Ovary (tissue), 9 donors: Measurements from ENCODE around the gene EML2. TPM values are rescaled to one million over a fixed set of nuclear protein-coding genes. Genes with fewer than 3 reads are reported as not detected.

ENCODE experiments used
- DNase-seq, 5 donors: peaks; one replicate each; pipeline ENCODE4 v3.0.0-alpha.2; 2019 to 2020
- H3K27ac ChIP-seq, 2 donors: fragments of 200-600 bp; one replicate each; pipeline versions ENCODE4 v1.5.1 to v1.8.0; 2019 to 2022
- H3K27me3 ChIP-seq: fragments of 200-600 bp; one replicate; pipeline ENCODE4 v1.8.0; 2022
- H3K36me3 ChIP-seq: fragments of 200-600 bp; sonication (generic); one replicate; pipeline ENCODE4 v1.5.1; 2019
- H3K4me1 ChIP-seq: one replicate; pipeline ENCODE4 v1.8.1; 2013; ENCODE audit warnings: mild to moderate bottlenecking, moderate library complexity; ENCODE audit not compliant: insufficient read depth
- H3K4me3 ChIP-seq: fragments of 200-600 bp; sonication (generic); one replicate; pipeline ENCODE4 v1.5.1; 2017
- H3K9me3 ChIP-seq, 2 donors: fragments of 200-600 bp in 1 of 2; sonication (generic) in 1 of 2; one replicate each; pipeline versions ENCODE4 v1.5.1 to v1.8.1; 2013 to 2019; ENCODE audit warnings: mild to moderate bottlenecking in 1 of 2, moderate library complexity in 1 of 2
- EP300 ChIP-seq: sonication (generic); formaldehyde crosslinking; IDR thresholded peaks from one replicate; pipeline ENCODE4 v1.6.1; 2017; ENCODE audit warnings: antibody characterized with exemption
- POLR2A ChIP-seq: fragments of 450-650 bp; IDR thresholded peaks from one replicate; pipeline ENCODE4 v1.6.1; 2017; ENCODE audit warnings: antibody characterized with exemption, mild to moderate bottlenecking, moderate library complexity
- WGBS, 3 donors: extraction: QIAGEN DNeasy Blood & Tissue Kit in 1 of 3; methylation state at CpG; one replicate each; pipeline versions ENCODE4 v1.1.5 to v1.1.7; 2013 to 2017; 5-methylcytosine and 5-hydroxymethylcytosine counted together
- intact Hi-C, 4 donors: fragments of 100-400 bp; cut with DNase I; formaldehyde crosslinking; loops; one replicate each; pipeline versions ENCODE4 v1.11.0 to v1.15.1; 2022 to 2023
- polyA plus RNA-seq, 2 donors: library from polyadenylated mRNA; stranded (reverse); fragments of 200-250 nt in 1 of 2; fragments of 350-450 nt in 1 of 2; fragmentation: Illumina TruSeq in 1 of 2; extraction: RNeasy Lipid Tissue Mini Kit (QIAGEN cat#74804) in 1 of 2; gene quantifications; one replicate each; pipeline ENCODE4 v1.2.3, GENCODE V29; 2013 to 2014
- total RNA-seq, 7 donors: library from RNA; depleted of rRNA in 2 of 7; stranded (reverse); fragments of >200 nt in 2 of 7; fragmentation: NEBNext Ultra II Directional in 3 of 7; extraction: Animal tissue kit (Norgen Biotek cat#: 25700) in 3 of 7; gene quantifications; one replicate each; pipeline versions ENCODE4 v1.1.0 to v1.2.4, GENCODE V29; 2016 to 2023
- TF ChIP-seq, protein P1 (sequence below), 3 donors: fragments of 450-650 bp in 2 of 3; fragments of 200-600 bp in 1 of 3; IDR thresholded peaks; one replicate each; pipeline versions ENCODE4 v1.5.1 to v1.8.0; 2016 to 2022; ENCODE audit warnings: antibody characterized with exemption in 3 of 3, mild to moderate bottlenecking in 1 of 3
- donor health status: DM: no; HTN: no; CAD: no; lungs with moderate emphysema.
- donor health status: DM: no; HTN: no; CAD: no.
- donor health status: Bipolar disorder and iron deficiency.
- donor health status: DM: yes; HTN: yes; CAD: no.
- donor health status: DM: no; HTN: no; CAD: no.
- donor health status: DM: yes; HTN: yes; CAD: no.

The EML2 gene
- total and polyA plus RNA-seq, 9 donors = 9.9 to 25.0 (median 14.4) TPM

DNA sequence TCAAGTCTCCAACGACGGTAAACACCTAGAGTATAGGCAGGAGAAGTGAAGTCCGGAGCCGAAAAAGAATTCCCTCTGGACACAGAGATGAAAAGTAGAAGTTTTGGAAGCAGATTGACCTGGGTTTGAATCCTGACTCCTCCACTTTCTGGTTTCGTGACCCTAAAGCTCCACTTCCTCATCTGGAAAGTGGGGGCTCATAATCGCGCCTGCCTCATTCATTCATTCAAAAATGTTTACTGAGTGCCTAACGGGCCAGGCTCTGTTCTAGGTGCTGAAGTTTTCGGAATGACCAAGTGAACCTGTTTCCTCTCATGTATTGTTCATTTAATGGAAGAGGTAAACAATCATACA, 7.1 kb upstream of the EML2 start:
- no peak overlapping the region for H3K4me3 ChIP-seq
- WGBS, 3 donors = 8 to 9% (median 8%) methylated on average over 9 of the region's 9 CpGs
- intact Hi-C loops = loop anchor here in 1 of 4 donors (10.0 kb wide), 1 partner anchor 212 kb away; no protein-coding TSS in a partner anchor
- H3K36me3 ChIP-seq = no peaks in the 10 kb centered on the region
- H3K4me1 ChIP-seq = peaks cover 4% of the 10 kb centered on the region
- TF ChIP-seq EP300 = no peak
- TF ChIP-seq, protein P1, sequence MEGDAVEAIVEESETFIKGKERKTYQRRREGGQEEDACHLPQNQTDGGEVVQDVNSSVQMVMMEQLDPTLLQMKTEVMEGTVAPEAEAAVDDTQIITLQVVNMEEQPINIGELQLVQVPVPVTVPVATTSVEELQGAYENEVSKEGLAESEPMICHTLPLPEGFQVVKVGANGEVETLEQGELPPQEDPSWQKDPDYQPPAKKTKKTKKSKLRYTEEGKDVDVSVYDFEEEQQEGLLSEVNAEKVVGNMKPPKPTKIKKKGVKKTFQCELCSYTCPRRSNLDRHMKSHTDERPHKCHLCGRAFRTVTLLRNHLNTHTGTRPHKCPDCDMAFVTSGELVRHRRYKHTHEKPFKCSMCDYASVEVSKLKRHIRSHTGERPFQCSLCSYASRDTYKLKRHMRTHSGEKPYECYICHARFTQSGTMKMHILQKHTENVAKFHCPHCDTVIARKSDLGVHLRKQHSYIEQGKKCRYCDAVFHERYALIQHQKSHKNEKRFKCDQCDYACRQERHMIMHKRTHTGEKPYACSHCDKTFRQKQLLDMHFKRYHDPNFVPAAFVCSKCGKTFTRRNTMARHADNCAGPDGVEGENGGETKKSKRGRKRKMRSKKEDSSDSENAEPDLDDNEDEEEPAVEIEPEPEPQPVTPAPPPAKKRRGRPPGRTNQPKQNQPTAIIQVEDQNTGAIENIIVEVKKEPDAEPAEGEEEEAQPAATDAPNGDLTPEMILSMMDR (IDR thresholded peaks at IDR 0.05) = no peak
- TF ChIP-seq POLR2A = no peak
- no peaks in the 10 kb centered on the region for H3K9me3 ChIP-seq
- H3K27me3 ChIP-seq = peaks cover 3% of the 10 kb centered on the region
- no peak for DNase-seq
- H3K27ac ChIP-seq = no peak overlapping the region

DNA sequence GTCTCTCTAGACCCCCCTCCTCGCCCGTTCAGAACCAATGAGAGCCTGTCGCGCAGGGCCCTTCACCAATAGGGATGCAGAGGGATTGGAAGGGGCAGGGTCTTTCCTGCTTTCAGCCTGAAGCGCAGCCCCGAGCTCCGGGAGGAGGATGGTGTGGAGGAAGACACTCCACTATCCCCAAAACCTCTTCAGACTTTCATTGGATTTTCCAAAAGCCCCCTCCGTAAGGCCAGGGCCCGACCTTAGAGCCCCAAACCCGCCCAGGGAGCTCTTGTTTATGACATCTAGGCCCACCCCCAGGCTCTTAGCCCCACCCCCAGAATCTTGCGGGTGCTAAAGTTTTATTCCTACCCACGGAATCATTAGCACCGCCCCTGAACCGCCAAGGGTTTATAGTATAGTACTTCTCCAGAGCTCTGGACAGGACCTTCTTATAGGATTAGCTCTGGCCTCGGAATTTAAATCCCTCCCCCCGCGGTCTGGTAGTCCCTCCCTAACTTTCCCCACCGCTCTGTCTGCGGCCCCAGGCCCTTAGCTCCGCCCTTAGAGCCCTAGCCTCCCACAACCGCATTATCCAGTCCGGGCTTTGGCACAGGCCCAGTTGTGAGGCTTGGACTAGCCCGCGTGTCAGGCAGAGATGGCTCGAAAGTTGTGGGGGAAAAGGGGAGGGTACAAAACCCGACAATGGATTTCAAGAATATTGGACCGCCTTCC, 6.6 kb upstream of the EML2 start:
- WGBS, 3 donors = 1% methylated on average over 27 of the region's 27 CpGs
- peak in 4 of 5 donors; percentile 31 to 60 (median 41) for DNase-seq
- Histone ChIP-seq H3K27ac (no peak overlapping the region), H3K27me3 (peaks cover 3% of the 10 kb centered on the region), H3K36me3 (no peaks in the 10 kb centered on the region), H3K9me3 (no peaks in the 10 kb centered on the region), H3K4me3 (peak overlapping the region; percentile 2), H3K4me1 (peaks cover 4% of the 10 kb centered on the region)
- intact Hi-C loops = loop anchor here in 1 of 4 donors (10.0 kb wide), 1 partner anchor 211 kb away; no protein-coding TSS in a partner anchor
- TF ChIP-seq, protein P1 (IDR thresholded peaks at IDR 0.05) = no peak
- TF ChIP-seq EP300 (no peak), POLR2A (no peak)

DNA sequence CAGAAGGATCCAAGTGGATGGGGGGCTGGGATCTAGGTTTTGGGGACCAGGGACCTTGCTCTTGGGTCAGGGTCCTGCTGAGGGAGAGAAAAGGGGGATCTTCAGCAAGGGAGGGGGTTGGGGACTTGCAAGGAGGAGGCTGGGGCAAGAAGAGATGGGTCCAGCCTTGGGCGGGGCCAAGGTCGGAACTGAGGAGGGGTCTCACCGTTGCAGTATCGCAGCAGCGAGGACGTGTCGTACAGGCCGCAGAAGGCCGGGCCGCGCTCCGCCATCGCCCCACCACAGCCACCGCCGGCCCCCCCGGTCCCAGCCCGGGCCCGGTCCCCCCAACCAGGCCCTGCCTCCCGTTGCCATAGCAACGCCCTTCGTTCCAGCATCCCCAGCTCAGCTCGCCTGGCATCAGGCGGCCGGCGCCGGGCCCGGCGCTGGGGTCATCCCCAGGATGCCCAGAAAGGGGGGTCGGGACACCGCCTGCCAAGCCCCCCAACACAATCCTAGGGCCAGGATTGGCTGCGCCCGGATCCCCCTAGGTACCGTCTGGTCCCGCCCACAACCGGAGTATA, 6.0 kb upstream of the EML2 start:
- no peak for TF ChIP-seq POLR2A
- no peaks in the 10 kb centered on the region for H3K9me3 ChIP-seq
- H3K27me3 ChIP-seq = peaks cover 3% of the 10 kb centered on the region
- DNase-seq = no peak
- intact Hi-C loops = loop anchor here in 1 of 4 donors (10.0 kb wide), 1 partner anchor 210 kb away; no protein-coding TSS in a partner anchor
- H3K4me1 ChIP-seq = peaks cover 4% of the 10 kb centered on the region
- no peak overlapping the region for H3K4me3 ChIP-seq
- WGBS, 3 donors = 5 to 10% (median 9%) methylated on average over 13 to 35 of the region's 35 CpGs
- H3K27ac ChIP-seq = no peak overlapping the region
- H3K36me3 ChIP-seq = no peaks in the 10 kb centered on the region

DNA sequence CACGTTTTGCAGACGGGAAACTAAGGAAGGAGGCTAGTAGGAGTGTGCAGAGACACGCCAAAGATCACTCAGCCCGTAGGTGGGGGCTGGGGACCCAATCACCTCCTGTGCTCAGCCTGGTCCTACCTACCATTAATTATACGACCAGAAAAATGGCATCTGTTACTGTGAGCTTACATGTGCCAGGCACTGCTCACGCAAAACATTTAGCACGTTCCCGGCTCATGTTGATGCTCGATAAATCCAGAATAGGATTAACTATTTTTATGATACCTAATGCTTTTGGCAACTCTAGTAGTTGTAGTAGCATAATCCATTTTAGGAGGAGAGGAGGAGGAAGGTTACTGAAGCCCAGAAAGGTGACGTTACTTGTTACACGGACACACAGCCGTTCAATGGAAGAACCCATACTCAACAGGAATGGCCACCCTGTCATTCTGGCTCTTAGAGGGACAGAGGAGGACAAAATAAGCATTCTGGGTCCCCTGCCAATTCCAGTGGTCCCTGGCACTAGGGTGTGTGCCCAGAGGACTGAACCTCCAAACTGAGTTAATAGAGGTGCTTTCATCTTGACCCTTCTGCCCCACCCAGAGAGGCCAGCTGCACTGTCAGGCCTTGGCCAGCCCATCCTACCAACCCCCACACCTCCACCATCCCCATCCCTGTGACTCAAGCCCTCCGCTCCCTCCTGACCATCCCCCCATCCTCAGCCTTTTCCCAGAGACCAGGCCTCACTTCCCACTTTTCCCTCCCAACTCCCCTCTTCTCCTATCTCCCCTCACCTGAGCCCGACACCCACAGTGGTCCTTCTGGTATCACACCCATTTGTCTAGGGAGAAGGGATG, 5.0 kb upstream of the EML2 start:
- no peaks in the 10 kb centered on the region for H3K9me3 ChIP-seq
- 40 to 42% (median 40%) methylated on average over 14 of the region's 14 CpGs for WGBS, 3 donors
- no peak for DNase-seq
- no peak overlapping the region for H3K4me3 ChIP-seq
- intact Hi-C loops = loop anchor here in 3 of 4 donors (2.0 to 10.0 kb wide), 3 partner anchors 121 to 209 kb away; no protein-coding TSS in a partner anchor
- H3K36me3 ChIP-seq = no peaks in the 10 kb centered on the region
- H3K27me3 ChIP-seq = peaks cover 3% of the 10 kb centered on the region
- no peak for TF ChIP-seq POLR2A
- no peak for TF ChIP-seq EP300
- TF ChIP-seq, protein P1 (IDR thresholded peaks at IDR 0.05) = no peak
- peaks cover 4% of the 10 kb centered on the region for H3K4me1 ChIP-seq
- no peak overlapping the region for H3K27ac ChIP-seq
